Activated T-cell treated with anti-CD3 and anti-CD28 coated beads, Interleukin-2, amount 50 U/mL, for 48 hours (primary cell): ENCODE results near the gene TRABD2B.

Experiments
- DNase-seq, 2 experiments: peaks; one replicate each; pipeline ENCODE4 v3.0.0-alpha.2; 2020

TRABD2B gene

DNA sequence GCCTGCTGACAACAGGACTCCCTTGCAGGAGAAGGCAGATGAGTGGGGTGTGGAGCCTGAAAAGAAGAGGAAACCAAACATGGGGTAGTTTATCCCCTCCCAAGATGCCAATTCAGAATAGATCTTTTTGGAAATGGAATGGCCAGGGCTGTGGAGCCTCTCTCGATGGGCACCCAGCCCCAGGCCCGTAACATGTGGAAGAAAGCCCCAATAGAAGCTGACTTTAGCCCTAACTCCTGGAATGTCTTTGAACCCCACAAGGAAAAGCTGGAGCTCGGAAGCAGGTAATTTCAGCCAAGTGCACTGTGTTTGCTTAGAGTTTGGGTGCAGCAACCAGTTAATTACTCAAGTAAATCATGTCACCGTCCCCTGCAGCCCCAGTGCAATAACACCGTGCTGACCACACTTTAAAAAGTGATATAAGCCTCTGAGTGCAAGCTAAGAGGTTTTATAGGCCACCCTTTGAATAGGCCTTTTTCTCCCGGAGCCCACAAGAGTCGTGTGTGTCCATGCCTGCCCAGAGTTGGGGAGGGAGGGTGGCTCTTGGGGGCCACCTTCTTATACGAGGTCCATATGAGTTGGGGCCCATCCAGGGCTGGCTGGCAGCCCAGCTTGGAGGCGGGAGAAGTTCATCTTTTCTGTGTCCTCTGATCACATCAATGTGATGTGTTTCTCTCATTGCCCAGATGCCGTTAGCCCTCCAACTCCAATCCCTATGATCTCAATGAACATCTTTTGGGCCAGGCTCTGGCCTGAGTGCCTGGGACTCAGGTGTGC lies 153.2 kb downstream of the TRABD2B start:
- DNase-seq: no peak

- no peak for DNase-seq
Observed at GRCh38 chr1:47843059-47843458, 154.1 kb downstream of the TRABD2B start.

- DNase-seq: no peak
Observed at GRCh38 chr1:47842228-47842919, 154.8 kb downstream of the TRABD2B start.

DNA sequence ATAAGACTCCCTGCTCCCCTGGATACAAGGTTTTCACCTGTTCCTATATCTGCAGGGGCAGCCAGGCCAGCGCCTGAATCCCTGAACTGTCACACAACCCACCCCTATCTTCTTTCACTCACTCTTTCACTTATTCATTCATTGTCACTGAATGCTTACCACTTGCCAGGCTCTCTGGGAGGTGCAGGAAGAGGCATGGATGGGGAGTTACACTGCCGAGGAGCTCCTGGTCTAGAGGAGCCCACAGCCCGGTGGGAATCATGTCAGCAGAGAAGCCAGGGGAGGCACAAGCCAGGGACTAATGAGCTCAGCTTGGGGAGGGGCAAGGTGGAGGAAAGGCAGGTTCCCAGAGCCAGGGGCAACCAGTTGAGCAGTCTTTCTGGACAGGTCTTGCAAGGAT lies 155.8 kb downstream of the TRABD2B start:
- no peak for DNase-seq

DNA sequence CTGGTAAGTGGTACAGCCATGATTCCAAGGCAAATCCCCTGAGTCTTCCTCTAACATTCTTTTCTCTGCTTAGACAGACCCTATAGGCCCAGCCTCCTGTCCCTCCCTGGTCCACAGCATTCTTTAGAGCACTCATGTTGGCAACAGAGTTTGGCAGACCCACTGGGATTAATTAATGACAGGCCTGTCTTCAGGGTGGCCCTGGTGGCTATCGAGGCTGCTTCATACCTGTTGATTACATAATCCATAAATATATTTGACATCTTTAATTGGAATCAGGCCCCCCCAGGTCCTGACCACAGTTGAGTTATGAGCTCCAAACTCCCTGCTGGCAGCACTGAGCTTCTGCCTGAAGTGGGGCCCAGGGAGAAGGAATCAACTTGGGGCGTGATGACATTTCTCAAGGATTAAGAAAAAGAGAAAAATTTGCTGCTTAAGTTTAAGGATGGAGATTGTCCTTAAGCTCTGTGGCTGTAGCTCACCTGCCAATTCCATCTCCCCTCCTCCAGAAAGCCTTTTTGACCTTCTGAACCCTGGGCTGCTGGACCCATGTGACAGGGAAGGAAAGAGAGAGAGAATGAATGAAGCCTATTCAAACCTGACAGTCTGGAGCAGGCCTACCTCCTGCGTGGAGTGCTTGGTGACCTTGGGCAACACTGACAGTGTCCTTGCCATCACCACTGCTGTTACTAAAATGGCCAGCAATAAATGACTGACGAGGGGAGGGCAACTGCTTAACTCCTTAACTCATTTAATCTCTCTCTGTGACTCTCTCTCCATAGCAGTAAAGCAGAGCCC lies 156.6 kb downstream of the TRABD2B start:
- no peak for DNase-seq

- no peak for DNase-seq
Observed at GRCh38 chr1:47839433-47839760, 157.8 kb downstream of the TRABD2B start.

- no peak for DNase-seq
Observed at GRCh38 chr1:47838562-47839432, 158.4 kb downstream of the TRABD2B start.

DNA sequence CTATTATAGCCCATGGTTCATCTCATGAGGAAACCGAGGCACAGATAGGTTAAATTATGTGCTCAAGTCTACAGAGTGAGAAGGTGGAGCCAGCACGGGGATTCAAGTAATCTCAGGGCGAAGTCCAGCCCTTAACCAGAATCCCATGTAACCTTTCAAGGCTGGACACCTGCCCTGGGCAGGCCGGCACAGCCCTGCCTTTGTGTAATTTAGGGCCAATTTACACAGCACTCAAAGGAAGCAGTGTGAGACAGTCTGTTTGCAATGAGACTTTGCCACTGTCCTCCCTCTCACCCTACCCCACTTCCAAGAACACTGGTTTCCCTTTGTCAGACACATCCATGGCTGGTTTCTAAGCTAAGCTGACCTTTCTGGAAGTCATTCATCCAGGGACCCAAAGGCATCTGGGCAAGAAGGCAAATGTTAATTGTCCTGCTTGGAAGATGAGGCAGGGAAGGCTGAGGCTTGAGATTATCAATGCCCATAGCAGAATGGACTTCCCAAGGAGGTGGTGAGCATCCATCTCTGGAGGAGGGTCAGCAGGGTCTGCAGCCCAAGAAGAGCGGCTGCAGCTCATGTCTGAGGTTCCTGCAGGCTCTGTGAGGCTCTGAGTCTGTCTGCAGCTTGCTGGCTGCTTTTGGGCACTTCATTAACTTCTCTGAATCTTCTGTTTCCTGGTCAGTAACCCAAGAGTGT lies 159.2 kb downstream of the TRABD2B start:
- DNase-seq: no peak

DNA sequence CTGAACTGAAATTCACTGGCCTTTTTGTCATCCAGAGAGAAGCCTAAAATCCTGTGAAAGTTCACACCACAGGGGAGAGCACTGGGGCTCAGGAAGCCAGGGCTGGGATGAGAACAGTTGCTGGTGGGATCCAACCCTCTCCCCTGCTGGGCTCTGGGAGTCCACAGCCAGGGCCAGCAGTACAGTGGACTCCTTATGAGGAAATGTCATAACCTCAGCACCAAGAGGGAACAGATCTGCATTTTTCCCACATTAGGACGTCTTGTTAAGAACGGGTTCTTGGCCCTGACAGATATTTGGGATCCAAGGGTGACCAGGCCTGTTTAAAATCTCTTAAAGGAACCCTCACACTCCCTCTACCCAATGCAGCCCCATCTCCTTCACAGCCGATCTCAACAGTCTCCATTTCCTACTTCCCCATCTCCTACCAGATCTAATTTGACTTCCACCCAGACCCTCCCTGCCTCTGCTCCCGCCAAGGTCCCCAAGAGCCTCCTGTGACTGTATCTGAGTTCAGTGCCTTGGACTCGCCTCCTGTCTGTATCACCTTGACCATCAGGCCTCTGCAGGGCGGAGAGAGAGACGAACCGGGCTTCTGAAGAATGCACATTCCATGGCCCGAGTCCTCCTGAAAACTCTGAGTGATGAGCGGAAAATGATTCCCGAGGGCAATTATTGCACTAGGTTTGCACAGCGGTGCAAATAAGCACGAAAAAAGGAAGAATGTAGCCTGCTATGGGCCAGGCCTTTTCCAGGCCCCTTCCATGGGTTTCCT lies 159.9 kb downstream of the TRABD2B start:
- no peak for DNase-seq

GRCh38 chr1:47835409-47835808 lies 161.8 kb downstream of the TRABD2B start:
- DNase-seq: no peak

DNA sequence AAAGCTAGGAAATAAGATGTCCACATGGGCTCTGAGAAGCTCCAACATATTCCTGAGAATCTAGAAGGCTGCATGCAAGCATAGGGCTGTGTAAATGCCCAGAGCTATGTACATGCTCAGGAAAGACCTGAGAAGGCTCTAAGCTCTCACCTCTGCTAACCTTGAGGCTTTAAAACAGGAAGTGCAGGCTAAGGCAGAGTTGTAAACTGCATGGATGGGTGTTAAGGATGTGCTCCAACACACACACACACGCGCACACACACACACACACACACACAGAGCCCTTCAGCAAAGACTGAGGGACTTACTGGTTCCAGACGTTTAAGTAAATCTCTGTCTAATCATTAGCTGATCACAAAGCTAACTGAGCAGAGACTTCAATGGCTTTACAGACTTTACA lies 162.9 kb downstream of the TRABD2B start:
- DNase-seq: no peak

GRCh38 chr1:47830641-47831333 lies 166.4 kb downstream of the TRABD2B start:
- no peak for DNase-seq

DNA sequence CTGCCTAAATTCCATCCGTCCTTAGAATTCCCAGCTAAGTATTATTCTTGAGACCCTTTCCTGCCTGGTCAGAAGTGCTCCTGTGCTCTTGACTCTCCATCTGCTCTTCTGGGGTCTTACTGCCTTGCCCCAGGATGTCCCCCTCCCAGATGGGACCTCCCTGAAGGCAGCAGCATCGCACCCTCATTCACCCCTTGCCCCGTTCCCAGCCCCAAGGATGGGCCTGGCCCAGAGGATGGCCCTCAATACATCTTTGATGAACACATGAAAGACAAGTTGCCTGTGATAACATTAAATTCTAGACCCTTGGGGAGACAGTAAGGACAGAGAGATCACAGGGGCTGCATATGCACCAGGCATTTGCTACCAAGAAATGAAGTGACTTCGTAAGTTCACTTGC lies 167.2 kb downstream of the TRABD2B start:
- DNase-seq: no peak

- no peak for DNase-seq
Observed at GRCh38 chr1:47828978-47829377, 168.2 kb downstream of the TRABD2B start.

DNA sequence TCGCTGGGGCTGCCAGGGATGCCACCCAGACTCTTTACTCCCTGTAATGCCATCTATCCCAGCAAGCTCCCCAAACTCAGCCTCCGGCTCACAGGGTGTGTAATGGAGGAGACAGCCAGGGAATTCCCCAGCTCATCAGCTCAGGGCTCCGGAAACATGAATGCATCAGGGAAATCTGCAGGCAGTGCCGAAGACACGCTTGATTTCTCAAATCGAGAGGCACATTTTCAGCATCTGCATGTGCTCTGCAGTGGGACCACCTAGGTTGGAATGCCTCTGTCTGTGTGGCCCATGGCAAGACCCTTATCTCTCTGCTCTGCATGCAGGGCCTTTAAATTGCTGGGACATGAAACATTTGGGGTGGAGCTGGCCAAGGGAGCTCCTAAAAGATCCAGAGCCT lies 170.1 kb downstream of the TRABD2B start:
- DNase-seq: no peak

GRCh38 chr1:47824716-47825115 lies 172.5 kb downstream of the TRABD2B start:
- no peak for DNase-seq

- DNase-seq: no peak
Observed at GRCh38 chr1:47824297-47824696, 172.9 kb downstream of the TRABD2B start.

- DNase-seq: no peak
Observed at GRCh38 chr1:47823040-47823808, 174.0 kb downstream of the TRABD2B start.

GRCh38 chr1:47821760-47822159 lies 175.4 kb downstream of the TRABD2B start:
- no peak for DNase-seq

DNA sequence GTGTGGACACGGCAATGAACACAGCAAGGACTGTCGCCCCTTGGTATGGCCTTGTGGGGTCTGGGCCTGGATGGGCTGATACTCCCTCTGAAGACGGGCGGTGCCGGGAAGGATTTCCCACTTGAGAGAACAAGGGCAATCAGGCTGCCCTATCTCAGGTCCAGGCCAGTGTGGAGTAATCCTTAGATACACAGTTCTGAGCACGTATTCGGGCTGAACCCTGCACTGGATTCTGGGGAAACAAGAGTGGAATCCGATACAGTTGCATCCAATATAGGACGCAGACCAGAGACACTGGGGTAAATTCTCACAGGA lies 177.7 kb downstream of the TRABD2B start:
- no peak for DNase-seq
